ENCODE measurements around the gene SNX20. TPM values are rescaled to one million over a fixed set of nuclear protein-coding genes. Genes with fewer than 3 reads are reported as not detected.

The SNX20 gene
- total RNA-seq, 4 donors from 2014 or later: 0.17 to 4.0 (median 1.9) TPM

- Histone ChIP-seq H3K4me1 (no peaks in the 10 kb centered on the region), H3K9me3 (no peaks in the 10 kb centered on the region), H3K4me3 (no peak overlapping the region), H3K27ac (no peak overlapping the region), H3K36me3 (no peaks in the 10 kb centered on the region), H3K27me3 (no peaks in the 10 kb centered on the region)
- intact Hi-C loops (cut with DNase I; ENCODE audit: low total_unique reads): no loop called here
- DNase-seq: no peak
- TF ChIP-seq CTCF (IDR thresholded peaks at IDR 0.05 in 4 of 5, conservative IDR thresholded peaks at IDR 0.05 in 1 of 5): no peak
- in situ Hi-C loops (cut with MboI; ENCODE audit: low sequenced_read_pairs in 4 of 4): no loop called here
- ATAC-seq: no peak
Observed at GRCh38 chr16:50640919-50641817, 39.9 kb downstream of the SNX20 start.

- H3K36me3 ChIP-seq: no peaks in the 10 kb centered on the region
- intact Hi-C loops (cut with DNase I; ENCODE audit: low total_unique reads) (no loop called here), in situ Hi-C loops (cut with MboI; ENCODE audit: low sequenced_read_pairs in 4 of 4) (no loop called here)
- no peaks in the 10 kb centered on the region for H3K4me1 ChIP-seq
- H3K9me3 ChIP-seq: no peaks in the 10 kb centered on the region
- H3K27me3 ChIP-seq: no peaks in the 10 kb centered on the region
- ATAC-seq (no peak), DNase-seq (no peak)
- H3K4me3 ChIP-seq: no peak overlapping the region
- no peak overlapping the region for H3K27ac ChIP-seq
- TF ChIP-seq POLR2A (IDR thresholded peaks at IDR 0.05) (no peak), CTCF (IDR thresholded peaks at IDR 0.05 in 4 of 5, conservative IDR thresholded peaks at IDR 0.05 in 1 of 5) (no peak)
Observed at GRCh38 chr16:50640391-50640790, 40.7 kb downstream of the SNX20 start.

- H3K27me3 ChIP-seq: no peaks in the 10 kb centered on the region
- H3K36me3 ChIP-seq: no peaks in the 10 kb centered on the region
- H3K27ac ChIP-seq: no peak overlapping the region
- DNase-seq: no peak
- TF ChIP-seq POLR2A (IDR thresholded peaks at IDR 0.05) (no peak), CTCF (IDR thresholded peaks at IDR 0.05 in 4 of 5, conservative IDR thresholded peaks at IDR 0.05 in 1 of 5) (no peak)
- in situ Hi-C loops (cut with MboI; ENCODE audit: low sequenced_read_pairs in 4 of 4): no loop called here
- intact Hi-C loops (cut with DNase I; ENCODE audit: low total_unique reads): no loop called here
- no peak overlapping the region for H3K4me3 ChIP-seq
- no peaks in the 10 kb centered on the region for H3K4me1 ChIP-seq
- no peaks in the 10 kb centered on the region for H3K9me3 ChIP-seq
- ATAC-seq: no peak
Observed at GRCh38 chr16:50638816-50639670, 42.1 kb downstream of the SNX20 start.

GRCh38 chr16:50637716-50638602, 43.2 kb downstream of the SNX20 start:
- no peak for ATAC-seq
- intact Hi-C loops (cut with DNase I; ENCODE audit: low total_unique reads) (no loop called here), in situ Hi-C loops (cut with MboI; ENCODE audit: low sequenced_read_pairs in 4 of 4) (no loop called here)
- H3K36me3 ChIP-seq: no peaks in the 10 kb centered on the region
- TF ChIP-seq CTCF (IDR thresholded peaks at IDR 0.05 in 4 of 5, conservative IDR thresholded peaks at IDR 0.05 in 1 of 5) (no peak), POLR2A (IDR thresholded peaks at IDR 0.05) (no peak)
- no peak for DNase-seq
- no peak overlapping the region for H3K27ac ChIP-seq
- H3K4me1 ChIP-seq: no peaks in the 10 kb centered on the region
- H3K4me3 ChIP-seq: no peak overlapping the region
- H3K9me3 ChIP-seq: no peaks in the 10 kb centered on the region
- H3K27me3 ChIP-seq: no peaks in the 10 kb centered on the region

Measured in gastrocnemius medialis (tissue), 4 donors.